Activated effector memory CD4-positive, alpha-beta T cell treated with Interleukin-2 at 50 U/mL for 16 hours (primary cell): ENCODE measurements around the gene CEBPA.
"Not testable (repeated sequence)": the region's sequence is repeated elsewhere in the genome, so short reads cannot be mapped to it uniquely, and the experiment has no call there.

ENCODE experiments used
- DNase-seq: peaks from one replicate; pipeline ENCODE4 v3.0.0-alpha.2; 2020

The CEBPA gene

DNA sequence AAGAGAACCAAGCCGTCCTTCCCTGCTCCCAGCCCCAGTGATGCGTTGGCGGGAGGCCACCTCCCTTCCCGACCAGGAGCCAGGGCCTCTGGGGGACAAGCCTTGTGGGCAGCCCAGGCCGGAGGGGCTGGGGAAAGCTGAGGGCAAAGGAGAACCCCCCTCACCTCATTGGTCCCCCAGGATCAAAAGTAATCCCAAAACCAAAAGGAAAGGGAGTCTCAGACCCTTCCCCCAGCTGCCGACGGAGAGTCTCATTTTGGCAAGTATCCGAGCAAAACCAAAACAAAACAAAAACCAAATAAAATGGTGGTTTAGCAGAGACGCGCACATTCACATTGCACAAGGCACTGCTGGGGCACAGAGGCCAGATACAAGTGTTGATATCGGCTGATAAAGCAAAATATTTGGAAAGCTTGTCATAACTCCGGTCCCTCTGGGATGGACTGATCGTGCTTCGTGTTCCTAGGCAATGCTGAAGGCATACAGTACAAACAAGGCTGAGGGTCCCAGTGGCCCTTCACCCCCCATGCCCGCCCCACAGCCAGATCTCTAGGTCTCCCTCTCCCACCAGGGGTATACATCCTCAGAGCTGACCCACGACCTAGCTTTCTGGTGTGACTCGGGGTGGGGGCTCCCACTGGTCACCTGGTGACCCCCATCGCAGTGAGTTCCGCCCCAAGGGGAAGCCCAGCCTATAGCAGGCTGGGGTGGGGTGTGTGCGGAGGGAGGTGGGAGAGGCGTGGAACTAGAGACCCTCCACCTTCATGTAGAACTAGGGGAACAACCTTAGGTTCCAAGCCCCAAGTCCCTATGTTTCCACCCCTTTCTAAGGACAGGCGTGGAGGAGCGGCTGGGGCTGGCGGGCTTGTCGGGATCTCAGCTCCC lies 2.1 kb downstream of the CEBPA start:
- no peak for DNase-seq

DNA sequence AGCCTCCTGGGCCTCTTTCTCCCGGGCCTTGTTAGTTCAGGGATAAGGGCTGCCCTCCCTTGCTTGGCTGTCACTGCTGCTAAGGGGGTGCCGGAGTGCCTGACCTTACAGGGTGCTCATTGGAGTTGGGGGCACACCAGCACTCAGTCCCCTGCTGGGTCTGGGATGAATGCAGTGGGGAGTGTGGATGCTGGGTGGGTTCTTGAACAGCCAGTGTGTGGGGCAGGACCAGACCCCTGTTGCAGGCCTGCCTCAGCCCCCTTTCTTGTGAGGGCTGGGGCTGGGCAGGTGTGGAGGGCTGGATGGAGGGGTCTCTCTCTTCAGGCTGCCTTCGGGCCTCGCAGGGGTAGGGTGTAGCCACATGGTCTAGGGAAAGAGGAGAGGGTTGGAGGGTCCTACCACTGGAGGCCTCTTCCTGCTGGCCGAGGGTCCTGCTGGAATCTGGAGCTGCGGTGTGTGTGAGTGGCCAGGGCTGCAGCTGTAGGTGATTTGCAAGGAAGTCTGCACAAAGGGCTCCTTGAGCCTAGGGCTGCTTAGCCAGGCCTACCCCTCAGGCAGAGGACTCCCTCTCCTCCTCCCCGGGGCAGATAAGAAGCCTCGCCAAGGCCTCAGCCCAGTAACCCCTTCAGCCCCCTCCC lies 3.2 kb downstream of the CEBPA start:
- DNase-seq: no peak

DNA sequence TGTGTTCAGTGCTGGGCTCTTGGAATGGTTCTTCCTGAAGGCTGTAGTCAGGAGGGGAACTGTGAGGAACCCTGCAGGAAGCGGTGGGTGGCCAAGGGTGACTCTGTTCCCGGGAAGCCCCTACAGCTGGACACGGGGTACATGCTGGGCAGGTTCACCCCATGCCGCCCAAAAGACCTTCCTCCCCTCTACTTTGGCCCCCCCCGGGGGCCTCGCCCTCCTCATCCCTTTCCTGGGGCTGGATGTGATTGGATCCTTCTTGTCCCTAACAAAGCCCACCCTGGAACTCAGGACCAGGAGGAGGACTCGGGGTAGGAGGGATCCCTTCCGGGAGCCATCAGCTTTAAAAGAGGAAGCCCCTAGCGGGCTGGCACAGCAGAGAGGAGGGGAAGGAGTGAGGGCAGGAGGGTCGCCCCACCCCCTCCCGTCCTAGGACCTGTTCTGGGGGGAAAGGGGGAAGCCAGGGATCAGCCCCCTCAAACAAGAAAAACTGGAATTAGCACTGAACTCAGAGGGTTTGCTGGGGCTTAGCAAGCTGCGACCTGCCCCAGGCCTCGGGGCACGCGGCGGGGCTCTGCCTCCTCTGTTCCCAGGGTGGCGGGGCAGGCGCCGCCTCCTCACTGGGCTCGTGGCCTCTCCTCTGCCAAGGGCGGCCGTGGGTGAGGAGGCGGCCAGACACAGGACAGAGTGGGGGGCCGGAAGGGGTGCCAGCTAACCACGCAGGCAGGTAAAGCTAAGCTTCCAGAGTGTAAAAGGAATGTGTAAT lies 4.0 kb downstream of the CEBPA start:
- no peak for DNase-seq

DNA sequence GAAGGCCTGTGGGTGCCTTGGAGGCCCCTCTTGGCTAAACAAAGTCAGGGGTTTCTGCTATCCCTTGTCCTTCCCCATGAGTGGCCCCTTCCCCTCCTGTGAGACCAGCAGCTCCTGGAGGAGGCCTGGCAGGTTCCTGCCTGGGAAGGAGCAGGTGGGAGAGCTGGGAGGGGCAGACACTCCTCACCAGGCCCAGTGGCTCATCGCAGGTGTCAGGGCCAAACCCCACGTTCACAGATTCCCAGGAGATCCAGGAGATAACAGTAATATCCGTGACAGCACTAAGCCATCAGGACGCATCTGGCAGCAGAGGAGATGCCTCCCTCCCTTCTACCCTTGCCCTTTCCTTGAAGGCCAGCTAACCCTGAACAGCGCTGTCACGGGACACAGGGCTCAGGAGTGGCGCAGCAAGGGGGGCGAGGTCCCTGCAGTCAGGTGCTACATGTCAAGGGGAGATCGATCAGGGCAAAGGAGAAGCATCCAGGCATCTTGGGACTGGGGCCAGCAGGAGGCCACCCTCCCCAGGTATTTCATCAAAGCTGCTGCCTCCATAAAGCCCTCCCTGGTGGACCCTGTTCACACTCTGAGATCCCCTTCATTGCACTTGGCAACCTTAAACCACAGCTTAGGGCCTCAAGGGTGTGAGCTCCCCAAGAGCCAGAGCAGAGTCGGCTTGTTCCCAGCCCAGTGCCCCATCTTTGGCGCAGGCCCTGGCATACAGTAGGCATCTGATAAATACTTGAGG lies 4.8 kb downstream of the CEBPA start:
- DNase-seq: no peak

DNA sequence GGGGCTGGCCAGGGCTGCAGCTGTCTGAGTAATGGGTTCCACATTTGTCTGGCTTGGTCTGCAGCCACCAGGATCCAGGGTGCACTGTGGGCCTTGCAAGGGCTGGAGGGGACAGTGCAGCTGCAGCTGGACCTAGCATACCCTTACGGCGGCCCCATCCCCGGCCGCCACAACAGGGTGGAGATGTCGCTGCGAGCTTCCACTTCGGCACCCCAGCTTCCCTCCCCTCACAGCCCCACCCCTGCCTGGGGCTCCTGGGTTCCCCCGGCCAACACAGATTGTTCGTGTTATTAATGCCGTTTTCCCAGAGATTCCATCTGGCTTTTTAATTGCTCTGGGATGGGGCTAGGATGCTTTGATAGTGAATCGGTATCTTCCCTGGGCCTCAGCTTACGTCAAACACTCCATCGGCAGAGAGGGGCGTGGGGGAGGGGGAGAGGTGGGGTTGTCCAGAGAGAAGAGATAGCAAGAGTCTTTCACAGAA lies 5.8 kb downstream of the CEBPA start:
- no peak for DNase-seq

DNA sequence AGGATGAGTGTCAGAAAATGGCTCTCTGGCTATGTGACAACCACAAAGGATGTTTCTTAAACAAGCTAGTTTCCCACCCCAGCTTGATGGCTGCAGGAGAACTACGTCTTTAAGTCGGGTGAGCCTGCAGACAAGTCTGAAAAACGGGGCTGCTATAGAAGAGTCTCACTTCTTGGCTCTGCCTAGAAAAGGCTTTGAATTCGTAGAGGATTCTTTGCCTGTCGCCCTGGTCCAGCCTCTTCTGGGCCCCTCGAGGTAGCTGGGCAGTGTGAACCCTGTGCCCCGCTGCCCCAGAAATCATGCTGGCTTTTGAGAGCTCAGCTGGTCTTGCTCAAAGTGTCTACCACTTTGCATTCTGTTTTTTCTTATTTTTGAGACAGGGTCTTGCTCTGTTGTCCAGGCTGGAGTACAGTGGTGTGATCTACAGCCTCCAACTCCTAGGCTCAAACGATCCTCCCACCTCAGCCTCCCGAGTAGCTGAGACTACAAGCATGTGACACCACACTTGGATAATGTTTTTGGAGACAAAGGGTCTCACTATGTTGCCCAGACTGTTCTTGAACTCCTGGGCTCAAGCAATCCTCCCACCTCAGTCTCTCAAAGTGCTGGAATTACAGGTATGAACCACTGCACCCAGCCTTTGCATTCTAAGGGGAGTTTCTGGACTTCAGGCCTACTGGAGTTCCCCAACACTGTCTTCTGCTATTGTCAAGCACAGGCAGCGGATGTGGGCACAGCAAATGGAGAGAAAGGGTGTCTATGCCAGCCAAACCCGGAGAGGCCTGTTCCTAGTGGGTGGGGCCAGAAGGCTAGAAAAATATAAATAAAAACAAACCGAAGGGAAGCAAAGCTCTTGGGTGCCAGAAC lies 6.5 kb downstream of the CEBPA start:
- DNase-seq: no peak

DNA sequence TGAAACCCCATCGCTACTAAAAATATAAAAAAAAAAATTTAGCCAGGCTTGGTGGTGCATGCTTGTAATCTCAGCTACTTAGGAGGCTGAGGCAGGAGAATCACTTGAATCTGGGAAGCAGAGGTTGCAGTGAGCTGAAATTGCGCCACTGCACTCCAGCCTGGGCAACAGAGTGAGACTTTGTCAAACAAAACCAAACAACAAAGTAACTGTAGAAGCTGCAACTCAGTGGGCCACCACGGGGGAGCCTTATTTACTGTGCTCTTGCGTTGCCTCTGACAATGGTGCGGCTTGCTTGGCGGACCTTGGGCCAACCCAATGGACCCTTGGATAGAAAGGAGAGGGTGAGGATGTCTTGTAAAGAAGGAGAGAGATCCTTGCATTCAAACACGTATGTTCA lies 7.3 kb downstream of the CEBPA start:
- DNase-seq: not testable (repeated sequence)

DNA sequence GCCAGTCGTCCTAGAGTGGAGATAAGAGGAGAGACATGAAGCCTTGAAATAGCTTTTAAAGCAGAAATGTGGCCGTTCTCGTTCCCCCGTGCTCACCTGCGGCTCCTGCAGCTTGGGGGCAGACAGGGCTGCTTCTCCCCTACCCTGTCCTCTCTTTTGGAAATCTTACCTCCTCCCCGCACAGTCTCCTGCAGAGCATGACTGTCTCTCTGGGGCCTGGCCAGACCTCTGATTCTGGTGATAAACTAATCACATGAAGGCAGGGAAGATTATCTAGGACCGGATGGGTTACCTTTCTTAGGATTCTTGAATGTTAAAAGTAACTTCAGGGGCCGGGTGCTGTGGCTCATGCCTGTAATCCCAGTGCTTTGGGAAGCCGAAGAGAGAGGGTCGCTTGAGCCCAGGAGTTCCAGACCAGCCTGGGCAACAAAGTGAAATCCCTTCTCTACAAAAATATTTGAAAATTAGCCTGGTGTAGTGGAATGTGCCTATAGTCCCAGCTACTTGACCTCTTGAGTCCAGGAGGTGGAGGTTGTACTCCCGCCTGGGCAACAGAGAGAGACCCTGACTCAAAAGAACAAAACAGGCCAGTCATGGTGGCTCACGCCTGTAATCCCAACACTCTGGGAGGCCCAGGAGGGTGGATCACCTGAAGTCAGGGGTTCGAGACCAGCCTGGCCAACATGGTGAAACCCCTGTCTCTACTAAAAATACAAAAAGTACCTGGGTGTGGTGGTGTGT lies 8.1 kb downstream of the CEBPA start:
- DNase-seq: no peak

DNA sequence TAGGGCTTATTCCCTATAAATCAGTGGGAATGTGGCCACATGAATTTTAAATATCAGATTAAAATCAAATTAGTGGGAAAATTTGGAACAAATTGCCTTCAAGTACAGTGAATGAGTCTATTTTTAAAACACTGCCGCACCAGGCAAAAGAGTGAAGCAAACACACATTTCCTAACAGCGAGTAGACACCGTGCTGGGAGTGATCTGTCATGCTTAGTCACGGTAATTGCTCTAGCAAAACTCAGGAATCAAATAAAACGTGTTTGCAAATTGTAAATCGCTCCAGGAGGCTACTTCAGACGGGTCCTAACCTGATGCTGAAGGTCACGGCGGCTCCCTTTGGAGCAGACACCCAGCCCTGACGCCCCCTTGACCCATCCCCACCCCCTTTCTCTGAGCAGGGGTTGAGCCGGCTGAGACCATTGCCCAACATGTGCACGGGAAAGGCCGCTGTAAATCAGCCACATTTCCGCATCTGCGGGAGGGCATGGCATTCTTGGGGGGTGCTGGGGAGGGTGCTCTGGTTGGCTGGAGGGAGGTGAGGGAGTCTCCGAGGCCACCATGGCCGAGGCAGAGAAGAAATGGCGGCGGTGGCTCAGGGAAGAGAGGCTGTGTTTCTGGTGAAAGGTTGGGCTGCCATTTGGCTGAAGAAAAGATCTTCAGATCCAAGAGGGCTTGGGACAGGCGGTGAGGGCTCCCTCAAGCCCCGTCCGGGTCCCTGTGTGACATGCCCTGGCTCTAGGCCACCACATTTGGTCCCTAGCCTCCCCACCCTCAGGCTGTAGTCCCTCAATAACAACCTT lies 8.9 kb downstream of the CEBPA start:
- no peak for DNase-seq

DNA sequence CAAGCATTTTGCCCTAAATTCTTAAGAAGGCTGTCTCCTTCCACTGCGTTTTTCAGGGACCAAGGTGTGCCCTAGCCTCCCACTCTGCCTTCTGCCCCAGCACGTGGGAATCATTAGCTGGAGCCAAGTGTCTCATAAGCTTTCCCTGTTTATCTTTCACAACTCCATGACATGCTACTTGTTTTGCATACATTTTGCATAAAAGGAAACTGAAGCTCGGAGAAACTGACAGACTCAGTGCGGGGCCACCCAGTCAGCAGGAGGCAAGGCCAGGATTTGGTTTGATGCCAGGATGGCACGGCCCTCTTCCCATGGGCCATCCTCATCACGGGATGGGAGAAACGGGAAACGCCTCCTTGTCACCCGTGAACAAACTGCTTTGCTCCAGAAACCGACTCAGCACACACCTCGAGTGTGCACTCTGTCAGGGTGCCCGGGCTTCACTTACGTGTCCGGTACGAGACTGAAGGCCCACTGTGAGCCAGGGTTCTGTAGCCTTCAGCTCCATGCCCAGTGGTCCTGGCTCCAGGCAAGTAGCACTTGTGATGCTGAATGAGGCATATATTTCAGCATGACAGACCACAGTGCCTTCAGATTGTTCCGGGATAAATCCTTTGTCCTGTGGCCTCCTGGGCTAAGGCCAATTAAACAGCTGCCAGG lies 9.6 kb downstream of the CEBPA start:
- DNase-seq: no peak

DNA sequence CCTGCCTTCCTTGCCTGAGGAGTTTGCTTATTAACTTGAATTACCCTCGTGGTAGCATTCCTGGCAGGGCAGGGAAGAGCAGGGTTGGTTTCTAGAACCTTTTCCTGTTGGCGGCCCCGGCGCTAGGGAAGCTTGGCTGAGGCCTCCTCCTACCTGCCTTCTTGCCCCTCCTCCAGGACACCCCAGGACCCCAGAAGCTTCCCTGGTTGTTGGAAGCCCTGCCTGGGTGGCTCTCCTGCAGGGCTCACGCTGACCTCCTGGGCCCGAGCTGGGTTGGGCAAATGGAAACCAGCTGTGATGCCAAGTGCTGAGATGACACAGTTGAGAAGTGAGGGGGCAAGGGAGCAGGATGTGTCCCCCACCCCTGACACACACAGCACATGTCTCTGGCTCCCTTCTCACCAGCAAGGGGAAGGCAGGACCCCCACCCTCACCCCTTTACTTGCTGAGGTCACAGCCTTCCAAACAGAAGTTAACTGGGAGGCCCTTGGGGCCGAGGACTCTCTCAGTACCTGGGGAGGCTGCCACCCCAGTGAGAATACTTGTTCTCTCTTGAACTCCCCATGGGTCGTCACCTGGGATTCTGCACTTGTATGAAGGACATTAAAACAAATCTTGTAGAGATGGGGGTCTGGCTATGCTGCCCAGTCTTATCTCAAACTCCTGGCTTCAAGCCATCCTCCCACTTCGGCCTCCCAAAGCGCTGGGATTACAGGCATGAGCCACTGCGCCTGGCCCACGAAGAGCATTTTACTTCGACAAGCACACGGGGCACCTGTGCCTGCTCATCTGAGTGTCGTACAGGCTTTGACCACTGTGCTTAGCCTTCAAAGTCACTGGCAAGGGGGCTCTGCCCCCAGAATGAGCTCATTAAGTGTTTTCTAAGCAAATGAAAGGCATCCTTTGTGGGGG lies 10.5 kb downstream of the CEBPA start:
- DNase-seq: no peak

DNA sequence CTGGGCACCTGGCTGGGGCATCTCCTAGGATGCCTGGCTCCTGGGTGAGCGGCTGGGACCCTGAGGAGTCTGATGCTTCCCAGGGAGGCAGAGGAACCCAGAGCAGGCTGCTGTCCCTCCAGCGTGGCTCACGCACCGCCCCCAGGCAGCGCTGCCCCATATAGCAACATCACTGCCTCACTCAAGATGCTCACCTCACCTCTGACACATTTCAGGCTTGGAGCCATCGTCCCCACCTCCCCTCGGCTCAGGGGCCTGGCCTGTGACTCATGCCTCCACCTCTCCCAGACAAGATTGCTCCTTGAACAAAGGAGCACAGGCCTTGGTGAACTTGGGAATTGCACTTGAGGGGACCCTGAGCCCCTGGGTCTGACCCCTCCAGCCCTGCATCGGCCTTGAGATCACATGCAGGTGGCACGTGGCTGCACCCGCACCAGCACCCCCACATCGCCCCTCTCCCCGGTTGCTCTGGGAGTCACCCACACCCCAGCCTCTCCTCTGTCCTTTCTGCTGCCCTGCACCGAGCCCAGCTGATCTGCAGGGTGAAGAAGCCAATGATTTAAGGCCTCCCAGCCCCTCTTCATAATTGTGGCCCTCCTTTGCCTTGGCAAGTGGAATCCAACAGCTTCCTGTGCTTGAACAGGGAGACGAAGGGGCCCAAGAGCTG lies 11.2 kb downstream of the CEBPA start:
- DNase-seq: no peak

DNA sequence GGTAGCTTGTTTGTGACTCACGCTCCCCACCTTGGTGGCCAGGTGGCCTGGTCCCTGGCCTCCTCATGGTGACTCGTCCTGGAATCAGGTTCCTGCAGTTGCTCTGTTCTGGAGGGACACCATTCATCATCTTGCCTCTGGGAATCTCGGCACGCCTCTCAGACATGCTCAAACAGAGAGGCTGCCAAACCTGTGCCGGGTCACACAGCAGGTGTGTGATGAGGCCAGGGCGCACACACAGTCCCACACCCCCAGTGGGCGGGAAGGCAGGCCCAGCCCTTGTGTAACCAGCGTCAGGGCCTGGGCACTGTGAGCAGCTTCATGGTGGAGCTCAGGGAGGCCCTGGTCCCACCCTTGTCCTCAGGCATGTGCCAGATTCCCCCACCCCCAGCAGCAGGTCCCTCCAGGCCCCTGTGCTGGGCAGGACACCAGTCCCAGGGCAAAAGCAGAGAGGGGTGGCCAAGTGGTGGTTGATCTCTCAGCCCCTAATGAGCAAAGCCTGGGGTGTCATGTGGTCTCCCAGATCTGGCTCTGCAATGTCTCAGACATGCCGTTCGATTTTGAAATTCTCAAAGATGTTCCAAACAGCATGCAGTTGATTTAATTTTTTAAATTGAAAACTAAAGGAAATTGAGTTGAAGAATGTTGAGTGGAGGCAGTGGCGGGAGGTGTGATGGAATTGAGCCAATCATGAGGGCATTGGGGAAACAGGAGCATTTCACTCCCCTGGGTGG lies 12.1 kb downstream of the CEBPA start:
- DNase-seq: no peak

DNA sequence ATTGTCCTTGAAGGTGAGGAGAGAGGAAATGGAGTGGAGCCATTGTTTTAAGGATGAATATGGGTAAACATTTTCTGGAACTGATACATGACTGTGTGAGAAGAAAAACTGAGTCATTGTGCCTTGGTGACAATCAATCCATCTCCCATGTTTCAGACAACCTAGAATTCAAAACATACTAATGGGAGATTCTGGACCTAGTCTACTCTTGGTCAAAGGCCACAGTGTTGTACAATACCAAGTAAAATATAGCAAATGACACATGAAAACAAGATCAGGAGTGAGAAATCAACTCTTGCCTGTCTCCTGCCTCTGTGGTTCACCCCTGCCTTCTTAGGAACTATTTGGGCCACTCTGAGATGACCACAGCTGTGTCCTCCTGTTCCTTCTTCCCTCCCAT lies 13.1 kb downstream of the CEBPA start:
- no peak for DNase-seq

DNA sequence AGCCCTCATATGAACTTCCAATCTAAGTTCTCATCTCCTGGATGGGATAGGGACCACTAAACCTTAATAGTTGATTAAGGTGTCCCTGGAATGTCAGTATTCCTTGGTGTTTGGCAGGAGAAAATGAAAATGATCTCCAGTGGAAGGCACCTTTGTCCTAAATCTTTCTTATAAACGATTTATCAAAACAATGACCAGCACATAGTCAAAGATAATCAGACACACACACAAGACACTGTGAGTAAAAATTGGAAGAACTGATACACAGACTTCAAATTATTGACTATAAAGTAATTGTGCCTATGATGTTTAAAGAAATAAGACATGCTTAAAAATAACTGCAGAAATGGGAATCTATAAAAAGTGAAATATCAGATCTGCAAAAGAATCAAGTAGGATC lies 13.7 kb downstream of the CEBPA start:
- no peak for DNase-seq

DNA sequence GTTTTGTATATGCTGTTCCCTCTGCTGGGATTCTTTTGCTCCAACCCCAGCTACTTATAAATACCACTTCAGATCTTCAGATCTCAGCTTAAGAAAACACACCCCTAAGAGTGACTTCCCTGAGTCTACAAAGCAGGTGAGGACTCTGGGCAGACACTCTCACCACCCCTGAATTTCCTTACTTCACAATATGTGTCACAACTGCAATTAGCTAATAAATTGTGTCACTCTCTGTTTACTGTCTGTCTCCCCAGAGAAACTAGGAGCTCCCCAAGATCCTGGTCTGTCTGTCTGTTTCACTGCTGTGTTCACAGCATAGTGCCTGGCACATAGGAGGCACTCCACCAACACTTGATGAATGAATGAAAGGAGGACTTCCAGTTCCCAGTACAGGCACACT lies 14.4 kb downstream of the CEBPA start:
- no peak for DNase-seq

DNA sequence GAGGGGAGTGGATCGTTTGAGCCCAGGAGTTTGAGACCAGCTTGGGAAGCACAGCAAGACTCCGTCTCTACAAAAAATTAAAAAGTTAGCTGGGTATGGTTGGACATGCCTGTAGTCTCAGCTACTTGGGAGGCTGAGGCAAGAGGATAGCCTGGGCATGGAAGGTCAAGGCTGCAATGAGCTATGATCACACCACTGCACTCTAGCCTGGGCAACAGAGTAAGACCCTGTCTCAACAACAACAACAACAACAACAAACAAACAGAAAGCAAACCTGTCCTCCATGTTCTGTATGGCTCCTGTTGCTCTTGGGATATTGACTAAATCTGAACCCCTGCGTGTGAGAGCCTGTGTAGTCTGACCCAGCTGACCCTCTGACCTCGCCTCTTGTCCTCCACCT lies 14.9 kb downstream of the CEBPA start:
- DNase-seq: no peak
